ENCODE data around the gene TBXA2R.

DNA sequence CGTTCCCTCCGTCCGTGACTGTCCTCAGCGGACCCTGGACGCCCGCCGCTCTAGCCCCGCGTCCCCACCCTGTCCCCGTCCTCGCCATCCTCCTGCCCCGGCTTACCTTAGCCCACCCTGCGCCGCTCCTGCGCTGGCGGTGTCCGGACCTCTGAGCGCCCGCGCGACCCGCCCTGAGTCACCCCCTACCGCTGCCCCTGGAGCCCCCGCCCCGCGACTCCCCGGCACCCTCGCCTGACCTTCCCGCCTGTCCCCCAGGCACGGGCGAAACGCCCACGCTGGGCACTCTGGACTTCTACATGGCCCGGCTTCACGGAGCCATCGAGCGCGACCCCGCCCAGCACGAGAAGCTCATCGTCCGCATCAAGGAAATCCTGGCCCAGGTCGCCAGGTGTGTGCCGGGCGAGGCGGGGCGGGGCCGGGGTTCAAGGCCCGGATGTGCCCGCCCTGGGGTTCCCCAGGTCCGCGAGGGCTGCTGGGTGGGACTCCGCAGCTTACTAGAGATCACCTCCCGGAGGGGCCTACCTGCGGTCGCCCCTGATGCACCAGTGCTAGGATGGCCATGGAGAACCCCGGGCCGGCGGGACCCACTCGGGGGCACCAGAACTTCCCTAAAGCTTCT, 28.8 kb downstream of the TBXA2R start:
- TF ChIP-seq, protein P1, sequence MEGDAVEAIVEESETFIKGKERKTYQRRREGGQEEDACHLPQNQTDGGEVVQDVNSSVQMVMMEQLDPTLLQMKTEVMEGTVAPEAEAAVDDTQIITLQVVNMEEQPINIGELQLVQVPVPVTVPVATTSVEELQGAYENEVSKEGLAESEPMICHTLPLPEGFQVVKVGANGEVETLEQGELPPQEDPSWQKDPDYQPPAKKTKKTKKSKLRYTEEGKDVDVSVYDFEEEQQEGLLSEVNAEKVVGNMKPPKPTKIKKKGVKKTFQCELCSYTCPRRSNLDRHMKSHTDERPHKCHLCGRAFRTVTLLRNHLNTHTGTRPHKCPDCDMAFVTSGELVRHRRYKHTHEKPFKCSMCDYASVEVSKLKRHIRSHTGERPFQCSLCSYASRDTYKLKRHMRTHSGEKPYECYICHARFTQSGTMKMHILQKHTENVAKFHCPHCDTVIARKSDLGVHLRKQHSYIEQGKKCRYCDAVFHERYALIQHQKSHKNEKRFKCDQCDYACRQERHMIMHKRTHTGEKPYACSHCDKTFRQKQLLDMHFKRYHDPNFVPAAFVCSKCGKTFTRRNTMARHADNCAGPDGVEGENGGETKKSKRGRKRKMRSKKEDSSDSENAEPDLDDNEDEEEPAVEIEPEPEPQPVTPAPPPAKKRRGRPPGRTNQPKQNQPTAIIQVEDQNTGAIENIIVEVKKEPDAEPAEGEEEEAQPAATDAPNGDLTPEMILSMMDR (IDR thresholded peaks at IDR 0.05; ENCODE audit: insufficient read depth, low read depth, low read length), result no peak
- no peak for TF ChIP-seq EZH2 (IDR thresholded peaks at IDR 0.05; ENCODE audit: insufficient read depth, low read length)

Measured in astrocyte (in vitro differentiated cells and primary cell).